SK-N-MC (cell line): ENCODE data around the gene NISCH.

Experiments
- EZH2 ChIP-seq: fragments of 200-600 bp; sonication (generic); IDR thresholded peaks from one replicate; pipeline ENCODE4 v1.6.1; 2017; ENCODE audit warnings: antibody characterized with exemption
- POLR2AphosphoS5 ChIP-seq: IDR thresholded peaks from 2 replicates; pipeline ENCODE4 v1.6.1; 2012; ENCODE audit warnings: mild to moderate bottlenecking, low read depth, low read length, borderline replicate concordance

GRCh38 chr3:52436500-52437149 lies 18.8 kb upstream of the NISCH start:
- no peak for TF ChIP-seq POLR2AphosphoS5
- TF ChIP-seq EZH2 = no peak
